Endothelial cell of umbilical vein (primary cell): ENCODE measurements around the gene CXorf65. TPM values are rescaled to one million over a fixed set of nuclear protein-coding genes. Genes with fewer than 3 reads are reported as not detected.

Experiments
- BruUV-seq: library from RNA; stranded (reverse); fragments of 400-500 nt; replicated peaks from 2 replicates; lab custom pipeline; 2021; lab: Mats Ljungman, UMichigan
- CTCF ChIA-PET: fragments of 300-600, 350-600 bp; sonication (Branson Sonifier 250); formaldehyde crosslinking; loops from one replicate; lab custom pipeline; 2021; ENCODE audit warnings: antibody characterized with exemption, inconsistent platforms; lab: Charles Lee
- POLR2A ChIA-PET: fragments of 300-600, 350-600 bp; sonication (Branson Sonifier 250); formaldehyde crosslinking; loops from one replicate; lab custom pipeline; 2021; ENCODE audit warnings: antibody characterized with exemption, inconsistent platforms; lab: Charles Lee
- DNase-seq: peaks from one replicate; pipeline ENCODE4 v3.0.0-alpha.2; 2011; ENCODE audit warnings: low read depth, low spot score
- FAIRE-seq: peaks from 2 replicates; lab custom pipeline; 2011; peaks lifted over from hg19 to GRCh38; lab: Jason Lieb, UNC
- H2AFZ ChIP-seq: 2 replicates; pipeline ENCODE4 v1.6.0; 2012; ENCODE audit warnings: low read depth, low read length, control low read depth, inconsistent platforms
- H3K27ac ChIP-seq: 2 replicates; pipeline ENCODE4 v1.5.1; 2011; ENCODE audit warnings: low read depth, mild to moderate bottlenecking, control low read depth, low read length, moderate library complexity; ENCODE audit not compliant: insufficient read depth
- H3K27me3 ChIP-seq, 2 experiments: 2 replicates each; pipeline versions ENCODE4 v1.6.0 to v1.6.1; 2011; ENCODE audit warnings: low read length in 2 of 2, mixed read lengths in 1 of 2; ENCODE audit not compliant: control insufficient read depth in 2 of 2, insufficient read depth in 2 of 2
- H3K36me3 ChIP-seq, 2 experiments: 2 replicates in 1 of 2; 3 replicates in 1 of 2; pipeline ENCODE4 v1.5.1; 2011; ENCODE audit warnings: low read length in 2 of 2, mild to moderate bottlenecking in 1 of 2, moderate library complexity in 1 of 2; ENCODE audit not compliant: control insufficient read depth in 2 of 2, insufficient read depth in 2 of 2; ENCODE audit errors: extremely low read depth in 1 of 2
- H3K4me1 ChIP-seq: 3 replicates; pipeline ENCODE4 v1.5.1; 2011; ENCODE audit warnings: mild to moderate bottlenecking, low read length; ENCODE audit not compliant: control insufficient read depth, insufficient read depth; ENCODE audit errors: extremely low read depth
- H3K4me2 ChIP-seq: 2 replicates; pipeline ENCODE4 v1.6.1; 2011; ENCODE audit warnings: low read length, control low read depth, mixed read lengths; ENCODE audit not compliant: insufficient read depth
- H3K4me3 ChIP-seq, 3 experiments: fragments of 200-600 bp in 1 of 3; sonication (generic), shearing (Covaris generic) in 1 of 3; replicated peaks in 1 of 3; 2 replicates each; pipeline ENCODE4 v1.5.1; 2011 to 2016; ENCODE audit warnings: control low read depth in 3 of 3, low read length in 3 of 3, mild to moderate bottlenecking in 2 of 3, inconsistent platforms in 1 of 3, low read depth in 1 of 3, moderate library complexity in 1 of 3; ENCODE audit not compliant: insufficient read depth in 1 of 3
- H3K79me2 ChIP-seq: 2 replicates; pipeline ENCODE4 v1.6.0; 2012; ENCODE audit warnings: low read length, inconsistent platforms; ENCODE audit not compliant: control insufficient read depth, insufficient read depth
- H3K9ac ChIP-seq: replicated peaks from 2 replicates; pipeline ENCODE3; 2011; ENCODE audit warnings: low read length, control low read depth; ENCODE audit not compliant: insufficient read depth; ENCODE audit errors: extremely low read depth
- H3K9me1 ChIP-seq: replicated peaks from 3 replicates; pipeline ENCODE4 v1.6.0; 2011; ENCODE audit warnings: mild to moderate bottlenecking, low read length; ENCODE audit not compliant: control insufficient read depth, insufficient read depth; ENCODE audit errors: extremely low read depth
- H3K9me3 ChIP-seq: replicated peaks from 2 replicates; pipeline ENCODE4 v1.5.1; 2012; ENCODE audit warnings: low read length, inconsistent platforms; ENCODE audit not compliant: control insufficient read depth, insufficient read depth
- H4K20me1 ChIP-seq: replicated peaks from 2 replicates; pipeline ENCODE3; 2011; ENCODE audit warnings: mild to moderate bottlenecking, low read length; ENCODE audit not compliant: control insufficient read depth, insufficient read depth; ENCODE audit errors: extremely low read depth
- EZH2 ChIP-seq: IDR thresholded peaks from 2 replicates; pipeline ENCODE4 v1.6.1; 2012; ENCODE audit warnings: borderline replicate concordance, low read depth, mild to moderate bottlenecking, moderate library complexity, low read length, inconsistent platforms; ENCODE audit not compliant: severe bottlenecking
- FOS ChIP-seq: IDR thresholded peaks from 2 replicates; pipeline ENCODE4 v1.6.1; 2011; ENCODE audit warnings: mild to moderate bottlenecking, low read length, moderate library complexity, borderline replicate concordance; ENCODE audit not compliant: insufficient read depth
- GATA2 ChIP-seq: IDR thresholded peaks from 2 replicates; pipeline ENCODE4 v1.7.0; 2011; ENCODE audit warnings: low read depth, mild to moderate bottlenecking, moderate library complexity, mixed read lengths, low read length; ENCODE audit not compliant: insufficient read length, insufficient read depth
- JUN ChIP-seq: IDR thresholded peaks from 2 replicates; pipeline ENCODE4 v1.6.1; 2011; ENCODE audit warnings: borderline replicate concordance, low read depth; ENCODE audit not compliant: insufficient read length, insufficient read depth
- MAX ChIP-seq: IDR thresholded peaks from 2 replicates; pipeline ENCODE4 v1.6.1; 2011; ENCODE audit not compliant: insufficient read depth, insufficient read length
- MYC ChIP-seq: IDR thresholded peaks from one replicate; pipeline ENCODE4 v1.6.1; 2011; ENCODE audit warnings: mild to moderate bottlenecking, low read depth, low read length
- POLR2A ChIP-seq: IDR thresholded peaks from 2 replicates; pipeline ENCODE4 v1.6.1; 2012; ENCODE audit warnings: low read depth, mild to moderate bottlenecking, control low read depth, low read length
- POLR2AphosphoS5 ChIP-seq: IDR thresholded peaks from 2 replicates; pipeline ENCODE4 v1.6.1; 2012; ENCODE audit warnings: low read depth, mild to moderate bottlenecking, control low read depth, low read length, moderate library complexity; ENCODE audit not compliant: insufficient read depth
- dilution Hi-C: fragments of 300-500 bp; cut with MboI; formaldehyde crosslinking; loops from one replicate; pipeline ENCODE4 v1.15.0; 2019; ENCODE audit warnings: low sequenced_read_pairs; ENCODE audit not compliant: extremely low pct_ligation_motif_present
- intact Hi-C: fragments of 100-400 bp; cut with micrococcal nuclease; formaldehyde crosslinking; loops from one replicate; pipeline ENCODE4 v1.10.0; 2022
- polyA plus RNA-seq, 4 experiments: library from polyadenylated mRNA; depleted of rRNA in 3 of 4; stranded (reverse) in 3 of 4; unstranded in 1 of 4; fragments of >200 nt; gene quantifications; 2 replicates each; pipeline versions ENCODE4 v1.2.1 to v1.2.3, GENCODE V29; 2011 to 2012; ENCODE audit warnings: missing spikeins in 1 of 4
- total RNA-seq: library from RNA; stranded (reverse); gene quantifications from 2 replicates; pipeline ENCODE4 v1.2.3, GENCODE V29; 2021
- TF ChIP-seq, protein P1 (sequence below), 2 donors: IDR thresholded peaks; 1 replicate in 1 of 2; 2 replicates in 1 of 2; pipeline ENCODE4 v1.5.1; 2011; ENCODE audit warnings: low read length in 2 of 2, mild to moderate bottlenecking in 2 of 2, moderate library complexity in 2 of 2, control low read depth in 1 of 2, inconsistent platforms in 1 of 2, low read depth in 1 of 2; ENCODE audit not compliant: insufficient read depth in 1 of 2; ENCODE audit errors: extremely low read depth in 1 of 2

Gene CXorf65
- total and polyA plus RNA-seq, 2 donors (not counting 3 experiments of a cell fraction or from before 2014, with no cell fraction given): not detected

- FAIRE-seq: peak; percentile 98
- Histone ChIP-seq H3K9me3 (no peaks in the 10 kb centered on the region), H3K9me1 (no peaks in the 10 kb centered on the region), H3K4me2 (peak within 1 kb of the TSS; percentile 84), H3K36me3 (peaks cover 0 to 19% of the 10 kb centered on the region in 2 experiments), H3K9ac (peak within 1 kb of the TSS; percentile 82), H2AFZ (peak within 1 kb of the TSS; percentile 99), H3K4me1 (peaks cover 5% of the 10 kb centered on the region), H3K27ac (peak within 1 kb of the TSS; percentile 59), H4K20me1 (no peaks in the 10 kb centered on the region), H3K79me2 (peaks cover 4% of the 10 kb centered on the region), H3K4me3 (peak within 1 kb of the TSS; percentile 53 to 79 (median 78)), H3K27me3 (peaks cover 0 to 3% of the 10 kb centered on the region in 2 experiments)
- intact Hi-C loops (loop anchor here (1.0 to 10.0 kb wide), 4 partner anchors 10 to 124 kb away; partner anchors contain the start of gene SNX12), dilution Hi-C loops (no loop called here)
- no peak for TF ChIP-seq EZH2
- peak; percentile 16 for TF ChIP-seq POLR2AphosphoS5
- peak; percentile 66 for TF ChIP-seq POLR2A
- no peak for TF ChIP-seq FOS
- ChIA-PET CTCF (interaction anchor here (0.7 to 2.3 kb wide), 8 partner anchors 9 to 36 kb away, joined by 3 to 10 read pairs (median 5); no protein-coding TSS in a partner anchor), POLR2A (interaction anchor here (0.6 to 1.2 kb wide), 2 partner anchors 26 to 48 kb away, joined by 3 to 5 read pairs; partner anchors contain the start of gene NLGN3)
- peak; percentile 76 for DNase-seq
- no TSS peak for BruUV-seq
These were observed 11.8 kb upstream of the CXorf65 start, which contains the start of gene MED12 for GRCh38 chrX:71118032-71118984. TSS of gene MED12 (plus strand) at chrX:71118596. CDS start at chrX:71118755, 159 bp downstream.

DNA sequence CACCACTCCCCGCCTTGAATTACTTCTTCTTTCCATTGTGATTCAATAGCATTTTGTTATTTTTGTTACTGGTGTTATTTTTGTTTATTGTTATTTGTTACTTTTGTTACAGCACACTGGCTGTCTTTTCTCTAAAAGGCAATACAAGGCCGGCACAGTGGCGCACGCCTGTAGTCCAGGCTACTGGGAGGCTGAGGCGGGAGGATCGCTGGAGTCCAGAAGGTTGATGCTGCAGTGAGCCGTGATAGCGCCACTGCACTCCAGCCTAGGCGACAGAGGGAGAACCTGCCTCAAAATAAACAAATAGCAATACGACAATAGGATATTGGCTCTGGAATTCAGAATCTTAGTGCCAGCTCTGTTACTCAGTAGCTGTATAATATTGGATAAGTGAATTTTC lies 10.8 kb upstream of the CXorf65 start:
- H3K27me3 ChIP-seq: peaks cover 0 to 3% of the 10 kb centered on the region in 2 experiments
- ChIA-PET POLR2A (interaction anchor here (0.6 kb wide), 1 partner anchor 49 kb away, joined by 5 read pairs; no protein-coding TSS in a partner anchor), CTCF (interaction anchor here (0.6 to 2.3 kb wide), 4 partner anchors 12 to 18 kb away, joined by 3 to 10 read pairs (median 4); no protein-coding TSS in a partner anchor)
- peaks cover 0 to 12% of the 10 kb centered on the region in 2 experiments for H3K36me3 ChIP-seq
- no peak overlapping the region for H3K9ac ChIP-seq
- H3K4me1 ChIP-seq: peaks cover 5% of the 10 kb centered on the region
- dilution Hi-C loops: no loop called here
- H3K27ac ChIP-seq: no peak overlapping the region
- peaks cover 4% of the 10 kb centered on the region for H3K79me2 ChIP-seq
- H2AFZ ChIP-seq: no peak overlapping the region
- H3K9me3 ChIP-seq: no peaks in the 10 kb centered on the region
- BruUV-seq: no TSS peak
- no peak overlapping the region for H3K4me3 ChIP-seq
- TF ChIP-seq POLR2A (no peak), EZH2 (no peak), FOS (no peak), GATA2 (no peak), MYC (no peak), JUN (no peak), POLR2AphosphoS5 (no peak), MAX (no peak)
- TF ChIP-seq, protein P1, sequence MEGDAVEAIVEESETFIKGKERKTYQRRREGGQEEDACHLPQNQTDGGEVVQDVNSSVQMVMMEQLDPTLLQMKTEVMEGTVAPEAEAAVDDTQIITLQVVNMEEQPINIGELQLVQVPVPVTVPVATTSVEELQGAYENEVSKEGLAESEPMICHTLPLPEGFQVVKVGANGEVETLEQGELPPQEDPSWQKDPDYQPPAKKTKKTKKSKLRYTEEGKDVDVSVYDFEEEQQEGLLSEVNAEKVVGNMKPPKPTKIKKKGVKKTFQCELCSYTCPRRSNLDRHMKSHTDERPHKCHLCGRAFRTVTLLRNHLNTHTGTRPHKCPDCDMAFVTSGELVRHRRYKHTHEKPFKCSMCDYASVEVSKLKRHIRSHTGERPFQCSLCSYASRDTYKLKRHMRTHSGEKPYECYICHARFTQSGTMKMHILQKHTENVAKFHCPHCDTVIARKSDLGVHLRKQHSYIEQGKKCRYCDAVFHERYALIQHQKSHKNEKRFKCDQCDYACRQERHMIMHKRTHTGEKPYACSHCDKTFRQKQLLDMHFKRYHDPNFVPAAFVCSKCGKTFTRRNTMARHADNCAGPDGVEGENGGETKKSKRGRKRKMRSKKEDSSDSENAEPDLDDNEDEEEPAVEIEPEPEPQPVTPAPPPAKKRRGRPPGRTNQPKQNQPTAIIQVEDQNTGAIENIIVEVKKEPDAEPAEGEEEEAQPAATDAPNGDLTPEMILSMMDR (IDR thresholded peaks at IDR 0.05; ENCODE audit: extremely low read depth in 1 of 2, insufficient read depth in 1 of 2, low read depth in 1 of 2, low read length in 2 of 2): no peak
- FAIRE-seq (no peak), DNase-seq (no peak)
- H3K9me1 ChIP-seq: no peaks in the 10 kb centered on the region
- intact Hi-C loops: loop anchor here (10.0 kb wide), 1 partner anchor 123 kb away; no protein-coding TSS in a partner anchor
- no peaks in the 10 kb centered on the region for H4K20me1 ChIP-seq
- no peak overlapping the region for H3K4me2 ChIP-seq
